GM12878 (cell line): ENCODE measurements around the gene ZNF782. TPM values are rescaled to one million over a fixed set of nuclear protein-coding genes. Genes with fewer than 3 reads are reported as not detected.
"Not testable (repeated sequence)": the region's sequence is repeated elsewhere in the genome, so short reads cannot be mapped to it uniquely, and the experiment has no call there.

Experiments
- ATAC-seq: fragments of 200-7000 bp; cut with Tn5 transposase; 3 replicates; pipeline ENCODE4 v1.9.1; 2020; ENCODE audit warnings: mild to moderate bottlenecking, moderate library complexity
- BruUV-seq: library from RNA; stranded (reverse); fragments of 400-500 nt; replicated peaks from 2 replicates; lab custom pipeline; 2021; lab: Mats Ljungman, UMichigan
- CTCF ChIA-PET: fragments of 300-600 bp; sonication (Branson Sonifier 250); formaldehyde crosslinking; extraction: SDS; loops from one replicate; lab custom pipeline; 2021; ENCODE audit warnings: inconsistent platforms; lab: Yijun Ruan, JAX
- POLR2A ChIA-PET: fragments of 350-600 bp; formaldehyde crosslinking; extraction: SDS; loops from one replicate; lab custom pipeline; 2021; ENCODE audit warnings: inconsistent platforms; lab: Charles Lee
- RAD21 ChIA-PET: fragments of 300-600 bp; sonication (Branson Sonifier 250); formaldehyde crosslinking; loops from one replicate; lab custom pipeline; 2023; ENCODE audit warnings: antibody characterized with exemption; ENCODE audit not compliant: unreplicated experiment; lab: Charles Lee
- SMC1A ChIA-PET: fragments of 300-600 bp; sonication (Branson Sonifier 250); formaldehyde crosslinking; loops from one replicate; lab custom pipeline; 2023; ENCODE audit not compliant: unreplicated experiment, uncharacterized antibody; lab: Charles Lee
- DNase-seq: peaks from one replicate; pipeline ENCODE4 v3.0.0-alpha.2; 2011; ENCODE audit warnings: low read depth, low spot score
- FAIRE-seq: peaks from 3 replicates; lab custom pipeline; 2011; peaks lifted over from hg19 to GRCh38; lab: Jason Lieb, UNC
- H2AFZ ChIP-seq: 2 replicates; pipeline ENCODE4 v1.6.0; 2011; ENCODE audit warnings: low read depth, low read length, control low read depth; ENCODE audit not compliant: control insufficient read depth
- H3K27ac ChIP-seq: 2 replicates; pipeline ENCODE4 v1.5.1; 2011; ENCODE audit warnings: control low read depth; ENCODE audit not compliant: control insufficient read depth, insufficient read depth
- H3K27me3 ChIP-seq, 2 experiments: replicated peaks in 1 of 2; 2 replicates each; pipeline versions ENCODE4 v1.6.0 to v1.6.1; 2011; ENCODE audit warnings: low read length in 1 of 2; ENCODE audit not compliant: control insufficient read depth in 2 of 2, insufficient read depth in 2 of 2
- H3K36me3 ChIP-seq, 2 experiments: 2 replicates each; pipeline ENCODE4 v1.5.1; 2011; ENCODE audit warnings: low read length in 1 of 2; ENCODE audit not compliant: control insufficient read depth in 2 of 2, insufficient read depth in 2 of 2
- H3K4me1 ChIP-seq: 2 replicates; pipeline ENCODE4 v1.6.1; 2011; ENCODE audit warnings: mild to moderate bottlenecking, low read length, moderate library complexity, mixed read lengths; ENCODE audit not compliant: control insufficient read depth, insufficient read depth
- H3K4me2 ChIP-seq: 2 replicates; pipeline ENCODE4 v1.6.0; 2011; ENCODE audit warnings: control low read depth; ENCODE audit not compliant: control insufficient read depth, insufficient read depth
- H3K4me3 ChIP-seq: fragments of 200-600 bp; sonication (generic); 2 replicates; pipeline ENCODE4 v1.5.1; 2016
- H3K79me2 ChIP-seq: 2 replicates; pipeline ENCODE4 v1.6.0; 2011; ENCODE audit warnings: low read length; ENCODE audit not compliant: control insufficient read depth, insufficient read depth
- H3K9ac ChIP-seq: 2 replicates; pipeline ENCODE4 v1.8.0; 2011; ENCODE audit warnings: low read length, control low read depth, mixed read lengths; ENCODE audit not compliant: control insufficient read depth, insufficient read depth
- H3K9me3 ChIP-seq: replicated peaks from 3 replicates; pipeline ENCODE4 v1.5.1; 2011; ENCODE audit warnings: mild to moderate bottlenecking, low read length; ENCODE audit not compliant: control insufficient read depth, insufficient read depth
- H4K20me1 ChIP-seq: 2 replicates; pipeline ENCODE4 v1.6.0; 2011; ENCODE audit not compliant: control insufficient read depth, insufficient read depth
- CREM ChIP-seq: IDR thresholded peaks from 2 replicates; pipeline ENCODE4 v1.6.1; 2014; ENCODE audit warnings: antibody characterized with exemption, low read depth
- HDAC6 ChIP-seq: fragments of 200-600 bp; sonication (generic); IDR thresholded peaks from one replicate; pipeline ENCODE4 v1.8.0; 2017; ENCODE audit warnings: antibody characterized with exemption; ENCODE audit not compliant: unreplicated experiment
- PKNOX1 ChIP-seq: fragments of 450-650 bp; IDR thresholded peaks from 2 replicates; pipeline ENCODE4 v1.6.1; 2016; ENCODE audit warnings: mild to moderate bottlenecking
- SMARCA5 ChIP-seq: fragments of 450-650 bp; IDR thresholded peaks from 2 replicates; pipeline ENCODE4 v1.6.1; 2017; ENCODE audit warnings: mild to moderate bottlenecking
- SPI1 ChIP-seq: IDR thresholded peaks from 2 replicates; pipeline ENCODE4 v1.6.1; 2011; ENCODE audit warnings: low read depth, mild to moderate bottlenecking, low read length, moderate library complexity, borderline replicate concordance; ENCODE audit not compliant: insufficient read depth
- ZBED1 ChIP-seq: IDR thresholded peaks from 2 replicates; pipeline ENCODE4 v1.6.1; 2016; ENCODE audit warnings: borderline replicate concordance
- ZNF217 ChIP-seq: fragments of 450-650 bp; IDR thresholded peaks from 2 replicates; pipeline ENCODE4 v1.6.1; 2017; ENCODE audit warnings: antibody characterized with exemption, mild to moderate bottlenecking
- ZNF274 ChIP-seq: IDR thresholded peaks from one replicate; pipeline ENCODE4 v1.8.0; 2011; ENCODE audit not compliant: insufficient read length, insufficient read depth
- WGBS: methylation state at CpG from one replicate; pipeline ENCODE4 v1.1.6; 2016; ENCODE audit warnings: low lambda C conversion rate; ENCODE audit not compliant: insufficient replicate concordance, insufficient coverage; ENCODE audit errors: missing lambda C conversion rate; 5-methylcytosine and 5-hydroxymethylcytosine counted together
- in situ Hi-C: fragments of 300-500 bp; cut with MboI; formaldehyde crosslinking; loops from 9 replicates; pipeline ENCODE4 v1.14.3; 2018; ENCODE audit warnings: mixed read lengths
- intact Hi-C: fragments of 100-400 bp; cut with micrococcal nuclease; formaldehyde crosslinking; loops from one replicate; pipeline ENCODE4 v1.14.2; 2022; ENCODE audit not compliant: unreplicated experiment
- polyA plus RNA-seq, 11 experiments: library from polyadenylated mRNA; depleted of rRNA in 4 of 11; unstranded in 6 of 11; stranded (reverse) in 5 of 11; fragments of >200 nt; fragmentation: Nextera tagmentation in 4 of 11; fragmentation: Illumina TruSeq in 1 of 11; extraction: Ambion mirVana in 4 of 11; extraction: Trizol in 1 of 11; gene quantifications; 1 replicate in 1 of 11; 2 replicates in 10 of 11; pipeline versions ENCODE4 v1.2.1 to v1.2.3, GENCODE V29; 2011 to 2016; ENCODE audit warnings: inconsistent platforms in 2 of 11, missing spikeins in 2 of 11, low read depth in 1 of 11
- total RNA-seq, 4 experiments: library from RNA; depleted of rRNA in 3 of 4; stranded (reverse); fragments of >200 nt in 3 of 4; fragmentation: Illumina TruSeq in 1 of 4; extraction: Trizol in 1 of 4; gene quantifications; 2 replicates each; pipeline versions ENCODE4 v1.2.1 to v1.2.3, GENCODE V29; 2013 to 2021

ZNF782 gene
- total and polyA plus RNA-seq, 10 of the 15 experiments (the other 5 are each of a cell fraction or from before 2014, with no cell fraction given) = 0.55 to 7.8 (median 4.5) TPM

- Histone ChIP-seq H3K4me2 (no peak overlapping the region), H4K20me1 (no peaks in the 10 kb centered on the region)
- intact Hi-C loops = no loop called here
- no peak for TF ChIP-seq SMARCA5
- TF ChIP-seq ZNF217 = no peak
- TF ChIP-seq CREM = no peak
- TF ChIP-seq ZNF274 = peak; percentile 60
- TF ChIP-seq, all 136 proteins: peak for 1
- POLR2A ChIA-PET = no interaction called here
- RAD21 ChIA-PET = no interaction called here
- Histone ChIP-seq H3K36me3 (peaks cover 0 to under 1% of the 10 kb centered on the region in 2 experiments; a peak in 1 of 4 replicates), H2AFZ (no peak overlapping the region), H3K4me1 (no peaks in the 10 kb centered on the region), H3K4me3 (no peak overlapping the region), H3K27me3 (no peaks in the 10 kb centered on the region), H3K9ac (no peak overlapping the region), H3K27ac (no peak overlapping the region), H3K79me2 (no peaks in the 10 kb centered on the region), H3K9me3 (peaks cover 47% of the 10 kb centered on the region)
- CTCF ChIA-PET = no interaction called here
- TSS peak; percentile 21 for BruUV-seq
- WGBS = 100% methylated on average over 2 of the region's 2 CpGs
- FAIRE-seq (no peak), DNase-seq (no peak), ATAC-seq (no peak)
- in situ Hi-C loops = no loop called here
- SMC1A ChIA-PET = interaction anchor here (0.9 kb wide), 1 partner anchor 26 kb away, joined by 3 read pairs; no protein-coding TSS in a partner anchor
These were observed 36.3 kb downstream of the ZNF782 start for GRCh38 chr9:96817973-96818372.

GRCh38 chr9:96813607-96814006 lies 40.7 kb downstream of the ZNF782 start:
- H3K4me2 ChIP-seq = no peak overlapping the region
- H3K9me3 ChIP-seq = peaks cover 20% of the 10 kb centered on the region
- no peak overlapping the region for H3K27ac ChIP-seq
- H2AFZ ChIP-seq = no peak overlapping the region
- ChIA-PET RAD21 (interaction anchor here (0.5 kb wide), 1 partner anchor 38 kb away, joined by 3 read pairs; no protein-coding TSS in a partner anchor), CTCF (no interaction called here), POLR2A (no interaction called here), SMC1A (interaction anchor here (0.7 kb wide), 1 partner anchor 315 kb away, joined by 3 read pairs; no protein-coding TSS in a partner anchor)
- no peaks in the 10 kb centered on the region for H3K36me3 ChIP-seq
- 89% methylated on average over 1 of the region's 1 CpG for WGBS
- ATAC-seq = no peak
- H3K27me3 ChIP-seq = no peaks in the 10 kb centered on the region
- intact Hi-C loops (no loop called here), in situ Hi-C loops (no loop called here)
- no peak overlapping the region for H3K4me3 ChIP-seq
- TF ChIP-seq PKNOX1 (no peak), ZNF274 (no peak), SPI1 (no peak), HDAC6 (no peak), ZBED1 (no peak)
- no peak overlapping the region for H3K9ac ChIP-seq
- BruUV-seq = no TSS peak
- H4K20me1 ChIP-seq = no peaks in the 10 kb centered on the region
- FAIRE-seq = no peak
- no peaks in the 10 kb centered on the region for H3K79me2 ChIP-seq
- no peaks in the 10 kb centered on the region for H3K4me1 ChIP-seq
- DNase-seq = no peak

- H3K4me3 ChIP-seq, SMC1A ChIA-PET, H3K4me1 ChIP-seq, H2AFZ ChIP-seq, H3K4me2 ChIP-seq, H3K79me2 ChIP-seq, H3K9ac ChIP-seq, FAIRE-seq, in situ Hi-C loops, ATAC-seq, H3K27ac ChIP-seq, RAD21 ChIA-PET, DNase-seq, intact Hi-C loops, CTCF ChIA-PET, H4K20me1 ChIP-seq, H3K27me3 ChIP-seq, BruUV-seq, POLR2A ChIA-PET, H3K36me3 ChIP-seq: not testable (repeated sequence)
- H3K9me3 ChIP-seq = peaks cover 19% of the 10 kb centered on the region; the same call in 2 of the 3 replicates
- WGBS = no CpG with 5 or more reads among the region's 2 CpGs
These were observed 55.4 kb downstream of the ZNF782 start for GRCh38 chr9:96798959-96799358.
